Kidney (tissue), 14 donors: Measurements from ENCODE around the gene AMPH. TPM values are rescaled to one million over a fixed set of nuclear protein-coding genes. Genes with fewer than 3 reads are reported as not detected.
"Not testable (repeated sequence)": the region's sequence is repeated elsewhere in the genome, so short reads cannot be mapped to it uniquely, and the experiment has no call there.

Experiments
- DNase-seq, 5 donors: peaks; one replicate each; pipeline ENCODE4 v3.0.0-alpha.2; 2013 to 2020
- FAIRE-seq: peaks from 2 replicates; lab custom pipeline; 2012; peaks lifted over from hg19 to GRCh38; lab: Jason Lieb, UNC
- H3K27ac ChIP-seq, 2 donors: one replicate each; pipeline ENCODE4 v1.7.0; 2013; ENCODE audit warnings: low read depth in 2 of 2, low read length in 2 of 2, inconsistent platforms in 1 of 2
- H3K27me3 ChIP-seq: one replicate; pipeline ENCODE4 v1.7.1; 2013; ENCODE audit warnings: low read length, inconsistent platforms; ENCODE audit not compliant: control insufficient read depth, insufficient read depth
- H3K36me3 ChIP-seq, 3 donors: one replicate each; pipeline versions ENCODE4 v1.7.0 to v1.7.1; 2013; ENCODE audit warnings: low read length in 3 of 3, control low read depth in 1 of 3, inconsistent platforms in 1 of 3; ENCODE audit not compliant: insufficient read depth in 3 of 3, control insufficient read depth in 2 of 3
- H3K4me1 ChIP-seq, 3 donors: one replicate each; pipeline versions ENCODE4 v1.7.0 to v1.7.1; 2013; ENCODE audit warnings: low read length in 3 of 3, inconsistent platforms in 1 of 3, low read depth in 1 of 3; ENCODE audit not compliant: control insufficient read depth in 2 of 3, insufficient read depth in 2 of 3
- H3K4me3 ChIP-seq, 3 donors: one replicate each; pipeline versions ENCODE4 v1.7.0 to v1.8.1; 2013; ENCODE audit warnings: low read length in 3 of 3, control low read depth in 1 of 3, inconsistent platforms in 1 of 3
- H3K9ac ChIP-seq, 3 donors: one replicate each; pipeline versions ENCODE4 v1.7.0 to v1.7.1; 2013; ENCODE audit warnings: low read length in 3 of 3, control low read depth in 1 of 3, inconsistent platforms in 1 of 3
- H3K9me3 ChIP-seq, 3 donors: one replicate each; pipeline versions ENCODE4 v1.7.0 to v1.7.1; 2013; ENCODE audit warnings: low read length in 3 of 3, control low read depth in 1 of 3, inconsistent platforms in 1 of 3; ENCODE audit not compliant: control insufficient read depth in 2 of 3, insufficient read depth in 1 of 3
- CTCF ChIP-seq: IDR thresholded peaks from 3 replicates; pipeline ENCODE4 v1.5.1; 2012; ENCODE audit warnings: mild to moderate bottlenecking, moderate library complexity, borderline replicate concordance; ENCODE audit not compliant: insufficient read depth; ENCODE audit errors: extremely low read depth
- intact Hi-C: fragments of 100-400 bp; cut with DNase I; formaldehyde crosslinking; loops from one replicate; pipeline ENCODE4 v1.11.1; 2022
- polyA plus RNA-seq: library from polyadenylated mRNA; stranded (reverse); fragments of 350-450 nt; fragmentation: Illumina TruSeq; extraction: RNeasy Lipid Tissue Mini Kit (QIAGEN cat#74804); gene quantifications from one replicate; pipeline ENCODE4 v1.2.3, GENCODE V29; 2014; ENCODE audit warnings: low read depth, low replicate concordance; ENCODE audit not compliant: insufficient read depth
- total RNA-seq: library from RNA; stranded (reverse); fragmentation: NEBNext Ultra II Directional; extraction: Animal tissue kit (Norgen Biotek cat#: 25700); gene quantifications from one replicate; pipeline ENCODE4 v1.2.1, GENCODE V29; 2021
- donor health status: control.
- donor health status: control.
- donor health status: control.
- donor health status: control.
- donor health status: control.
- donor health status: DM: yes; HTN: yes; CAD: no.
- donor health status: Normal renal cell carcinoma (clear cell type).

AMPH gene
- total and polyA plus RNA-seq, 2 donors from 2014 or later, result 1.2 to 1.4 TPM

GRCh38 chr7:38574086-38574485, 57.1 kb downstream of the AMPH start:
- Histone ChIP-seq H3K4me3 (no peak overlapping the region), H3K27me3 (no peaks in the 10 kb centered on the region), H3K36me3 (no peaks in the 10 kb centered on the region), H3K27ac (no peak overlapping the region), H3K9me3 (no peaks in the 10 kb centered on the region), H3K4me1 (no peaks in the 10 kb centered on the region), H3K9ac (no peak overlapping the region)
- FAIRE-seq (no peak), DNase-seq (no peak)
- TF ChIP-seq CTCF, result no peak
- intact Hi-C loops, result no loop called here

- H3K27ac ChIP-seq, H3K9ac ChIP-seq, DNase-seq, intact Hi-C loops, FAIRE-seq, H3K27me3 ChIP-seq, H3K4me1 ChIP-seq, H3K36me3 ChIP-seq, H3K9me3 ChIP-seq, H3K4me3 ChIP-seq: not testable (repeated sequence)
Measured at GRCh38 chr7:38571620-38572019, 59.6 kb downstream of the AMPH start.

- Histone ChIP-seq H3K9me3 (no peaks in the 10 kb centered on the region), H3K27me3 (no peaks in the 10 kb centered on the region), H3K36me3 (no peaks in the 10 kb centered on the region), H3K9ac (no peak overlapping the region), H3K4me3 (no peak overlapping the region), H3K4me1 (no peaks in the 10 kb centered on the region), H3K27ac (no peak overlapping the region)
- intact Hi-C loops, result no loop called here
- TF ChIP-seq CTCF, result no peak
- FAIRE-seq (no peak), DNase-seq (no peak)
Measured at GRCh38 chr7:38568497-38568896, 62.7 kb downstream of the AMPH start.

GRCh38 chr7:38565289-38565688, 65.9 kb downstream of the AMPH start:
- Histone ChIP-seq H3K4me3 (no peak overlapping the region), H3K36me3 (no peaks in the 10 kb centered on the region), H3K9ac (no peak overlapping the region), H3K27ac (no peak overlapping the region), H3K27me3 (no peaks in the 10 kb centered on the region), H3K9me3 (no peaks in the 10 kb centered on the region), H3K4me1 (no peaks in the 10 kb centered on the region)
- DNase-seq, result no peak
- FAIRE-seq, result no peak
- intact Hi-C loops, result no loop called here
- no peak for TF ChIP-seq CTCF
